Glomerular endothelial cell (primary cell): Measurements from ENCODE around the gene SH3PXD2A. TPM values are rescaled to one million over a fixed set of nuclear protein-coding genes. Genes with fewer than 3 reads are reported as not detected.

Experiments used
- DNase-seq: peaks from one replicate; pipeline ENCODE4 v3.0.0-alpha.2; 2011; ENCODE audit warnings: low read depth, low spot score; ENCODE audit errors: extremely low read depth
- total RNA-seq: library from RNA; depleted of rRNA; stranded (reverse); fragments of >200 nt; gene quantifications from 2 replicates; pipeline ENCODE4 v1.2.3, GENCODE V29; 2015

Gene SH3PXD2A
- total RNA-seq, 1 donor from 2014 or later = 24.9 TPM

DNA sequence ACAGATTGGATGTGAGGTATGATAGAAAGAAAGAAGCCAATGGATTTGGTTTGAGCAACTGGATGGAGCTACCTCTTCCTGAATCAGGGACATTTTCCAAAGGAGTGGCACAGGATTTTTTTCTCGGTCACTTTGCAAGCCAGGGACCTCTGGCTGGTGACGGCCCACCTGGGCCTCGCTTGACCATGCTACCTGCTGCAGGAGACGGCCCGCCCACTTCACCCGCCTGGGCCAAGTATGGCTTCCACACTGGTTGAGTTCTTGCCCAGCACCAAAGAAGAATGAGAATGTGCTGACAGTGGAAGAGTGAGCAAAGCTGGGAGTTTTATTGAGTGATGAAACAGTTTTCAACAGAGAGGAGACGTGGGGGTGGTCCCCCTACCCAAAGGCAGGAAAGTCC lies 24.5 kb upstream of the SH3PXD2A start:
- DNase-seq = no peak

DNA sequence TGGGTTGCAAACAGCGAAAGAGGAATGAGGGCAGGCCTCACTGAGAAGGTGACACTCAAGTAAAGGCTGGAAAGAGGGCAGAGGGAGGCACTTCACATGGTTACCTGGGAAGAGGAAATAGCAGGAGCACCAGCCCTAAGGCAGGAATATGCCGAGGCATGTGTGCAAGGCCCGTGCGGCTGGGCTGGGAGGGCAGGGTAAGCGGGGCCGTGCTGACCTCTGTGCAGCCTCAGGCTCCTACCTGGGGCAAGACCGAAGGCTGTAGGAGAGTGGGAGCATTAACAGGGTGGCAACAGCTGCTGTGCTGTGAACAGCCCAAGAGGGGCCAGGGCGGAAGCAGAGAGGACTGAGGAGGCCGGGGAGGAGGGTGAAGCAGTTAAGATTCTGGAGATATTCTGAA lies 24.0 kb upstream of the SH3PXD2A start:
- DNase-seq = no peak

DNA sequence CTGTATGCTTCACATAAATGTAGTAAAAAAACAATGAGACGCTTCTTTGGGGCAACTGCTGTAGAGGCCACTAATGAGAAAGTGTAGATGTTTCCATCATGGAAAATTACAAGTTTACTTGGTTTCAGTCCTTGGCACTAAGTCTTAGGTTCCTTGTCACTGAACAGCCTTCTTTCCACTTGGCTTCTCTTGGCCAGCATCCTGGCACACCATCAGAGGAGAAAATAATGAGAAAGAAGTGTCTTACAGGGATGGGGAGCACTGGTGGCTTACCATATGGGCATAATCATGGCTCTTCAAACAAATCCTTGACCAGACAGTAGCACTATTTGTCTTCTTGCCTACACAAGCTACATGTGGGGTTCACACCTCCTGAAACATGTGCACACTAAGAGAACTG lies 22.5 kb upstream of the SH3PXD2A start:
- no peak for DNase-seq

DNA sequence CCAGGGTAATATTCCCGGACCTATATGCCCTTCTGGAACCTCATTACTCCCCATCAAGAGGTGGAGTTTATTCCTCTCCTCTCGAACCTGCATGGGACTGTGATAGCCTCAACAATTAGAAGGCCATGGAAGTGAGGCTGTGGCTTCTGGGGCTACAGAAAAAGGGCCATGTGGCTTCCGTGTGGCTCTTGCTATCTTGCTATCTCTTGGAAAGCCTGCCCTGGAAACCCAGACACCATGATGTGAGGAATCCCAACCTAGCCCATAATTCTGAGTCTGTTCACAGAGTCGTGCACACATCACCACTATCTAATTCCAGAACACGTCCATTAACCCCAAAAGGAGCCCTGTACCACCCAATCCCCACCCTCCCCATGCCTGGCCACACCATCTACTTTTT lies 20.8 kb upstream of the SH3PXD2A start:
- no peak for DNase-seq

DNA sequence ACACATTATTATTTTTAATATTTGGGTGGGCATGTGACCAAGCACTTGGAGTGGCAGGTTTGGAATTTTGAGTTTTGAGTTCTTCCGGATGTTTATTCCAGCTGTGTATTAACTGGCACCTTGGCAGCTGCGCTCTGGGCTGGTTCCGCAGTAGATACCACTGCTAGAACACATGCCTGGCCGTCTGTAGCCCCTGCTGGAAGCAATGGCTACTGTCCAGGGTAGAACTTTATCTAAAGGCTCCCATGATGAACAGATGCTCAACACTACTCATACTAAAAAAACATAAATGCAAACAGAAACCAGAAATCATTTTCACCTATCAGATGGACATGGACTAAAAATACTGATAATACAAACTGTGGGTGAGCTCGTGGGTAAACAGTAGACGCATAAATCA lies 19.4 kb upstream of the SH3PXD2A start:
- no peak for DNase-seq

DNA sequence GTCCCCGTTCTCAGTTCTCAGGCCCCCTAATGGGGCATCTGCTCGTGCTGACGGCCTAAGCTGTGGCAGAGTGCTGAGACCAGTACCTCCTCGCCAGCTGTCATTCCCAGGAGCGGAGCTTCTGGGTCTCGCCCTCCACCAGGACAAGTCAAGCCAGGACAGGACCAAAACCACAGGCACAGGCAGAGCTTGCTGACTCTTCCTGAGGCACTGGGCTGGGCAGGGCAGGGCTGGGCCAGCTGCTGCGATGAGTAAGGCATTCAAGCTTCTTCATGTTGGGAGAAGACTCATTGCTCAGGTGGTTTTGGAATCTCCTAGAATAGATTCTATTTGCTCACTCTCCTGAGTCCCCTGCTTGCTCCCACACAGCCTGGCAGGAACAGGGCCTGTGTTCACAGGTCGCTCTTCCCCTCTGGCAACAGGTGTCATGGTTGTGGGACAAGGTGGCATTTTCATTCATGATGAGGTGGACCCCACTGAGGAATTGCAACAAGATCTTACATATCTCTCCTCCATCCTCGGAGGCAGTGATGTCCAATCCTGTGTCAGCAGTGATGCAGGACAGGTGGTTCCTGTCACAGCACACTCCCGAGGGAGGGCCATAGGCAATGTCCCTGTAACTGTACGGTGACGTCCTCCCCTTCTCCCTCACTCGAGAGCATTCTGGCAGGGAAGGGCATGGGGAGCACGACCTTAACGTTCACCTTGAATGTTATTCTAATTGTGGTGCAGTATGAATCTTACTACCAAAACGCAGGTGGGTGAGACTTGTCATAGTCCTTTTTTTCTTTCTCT lies 17.0 kb upstream of the SH3PXD2A start:
- no peak for DNase-seq

DNA sequence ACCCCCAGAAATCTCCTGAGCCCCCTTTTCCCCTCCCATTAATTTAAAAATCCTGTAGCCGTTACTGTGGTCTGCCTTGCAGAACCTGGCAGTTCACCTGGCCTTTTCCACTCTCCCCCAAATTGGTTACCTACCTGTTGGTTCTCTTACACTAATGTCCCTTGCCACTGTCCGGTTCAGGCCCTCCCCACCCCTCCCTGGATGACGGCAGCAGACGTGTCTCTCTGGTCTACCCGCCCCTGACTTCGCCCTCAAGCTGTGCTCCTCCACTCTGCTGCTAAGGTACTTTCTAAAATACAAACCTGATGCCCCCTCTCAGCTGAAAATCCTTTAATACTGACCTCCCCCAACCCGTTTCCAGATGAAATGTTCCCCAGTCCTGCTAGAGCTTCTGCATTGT lies 15.6 kb upstream of the SH3PXD2A start:
- DNase-seq = no peak

DNA sequence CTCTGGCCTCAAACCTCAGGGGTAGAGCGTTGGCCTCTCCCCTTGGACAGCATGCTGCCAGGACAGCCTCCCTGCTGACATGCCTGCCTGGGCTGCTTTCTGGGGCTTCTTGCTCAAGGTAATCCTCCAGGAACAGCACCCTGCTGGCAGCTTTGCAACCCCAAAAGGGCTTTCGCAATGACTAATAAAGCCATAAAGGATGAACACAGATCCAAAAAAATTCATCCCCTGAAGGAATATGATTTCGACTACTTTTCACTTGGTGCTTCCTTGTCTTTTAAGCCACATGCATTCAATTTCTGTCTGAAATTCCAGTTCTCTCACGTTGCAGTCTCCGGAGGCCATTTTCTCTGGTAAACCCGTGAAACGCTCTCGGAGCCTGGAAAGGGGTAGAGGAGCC lies 15.1 kb upstream of the SH3PXD2A start:
- DNase-seq = no peak

DNA sequence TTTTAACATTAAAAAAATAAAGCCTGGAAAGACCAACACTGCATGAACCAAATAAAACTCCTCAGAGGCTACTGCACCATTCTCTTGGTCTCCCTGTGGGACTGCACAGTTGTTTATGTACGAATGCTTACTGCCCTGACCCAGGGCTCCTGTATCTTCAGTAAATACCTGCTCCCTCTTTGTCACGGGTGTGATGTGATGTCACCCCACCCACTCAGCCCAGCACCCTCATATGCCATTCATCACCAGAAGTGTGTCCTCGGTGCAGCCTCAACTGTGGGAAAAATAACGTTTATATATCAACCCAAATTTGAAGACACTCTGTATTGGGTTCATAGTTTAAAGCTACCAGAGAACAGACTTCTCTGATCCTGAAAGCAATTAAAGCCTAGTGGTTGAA lies 14.0 kb upstream of the SH3PXD2A start:
- no peak for DNase-seq

DNA sequence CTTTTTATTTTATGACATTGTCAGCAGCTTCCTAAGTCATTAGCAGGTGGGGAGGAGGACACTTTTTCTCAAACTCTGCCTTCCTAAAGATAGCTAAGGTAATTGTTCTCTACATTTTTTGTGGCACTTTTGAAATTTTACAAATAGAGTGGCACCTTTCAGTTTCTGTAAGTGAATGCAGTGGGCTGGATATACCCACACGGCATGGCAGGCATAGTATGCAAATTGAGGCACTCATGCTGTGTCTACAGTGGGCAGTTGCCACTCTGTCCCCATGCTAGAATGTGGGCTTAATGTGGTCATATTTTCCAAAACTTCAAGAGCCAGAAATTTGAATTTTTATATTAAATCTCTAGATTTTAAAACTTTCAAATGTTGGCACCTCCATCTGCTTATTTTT lies 12.8 kb upstream of the SH3PXD2A start:
- no peak for DNase-seq

DNA sequence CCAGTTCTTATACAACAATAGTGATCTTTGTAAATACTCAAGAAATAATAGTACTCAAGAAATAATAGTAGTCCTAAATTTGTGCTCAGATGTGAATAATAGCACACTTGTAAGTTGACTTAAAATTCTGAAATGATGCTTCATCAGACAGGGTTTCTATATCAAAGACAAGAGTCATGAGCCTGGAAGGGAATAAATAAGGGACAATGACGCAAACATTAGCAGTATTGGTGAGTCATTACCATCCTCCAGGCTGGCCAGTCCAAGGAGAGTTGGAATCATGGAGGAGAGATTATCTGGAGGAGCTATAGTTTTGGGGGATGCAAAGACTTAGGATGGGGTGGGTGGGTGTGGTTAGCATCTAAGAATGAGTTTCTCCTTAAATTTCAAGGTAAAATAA lies 6.1 kb upstream of the SH3PXD2A start:
- DNase-seq = no peak

DNA sequence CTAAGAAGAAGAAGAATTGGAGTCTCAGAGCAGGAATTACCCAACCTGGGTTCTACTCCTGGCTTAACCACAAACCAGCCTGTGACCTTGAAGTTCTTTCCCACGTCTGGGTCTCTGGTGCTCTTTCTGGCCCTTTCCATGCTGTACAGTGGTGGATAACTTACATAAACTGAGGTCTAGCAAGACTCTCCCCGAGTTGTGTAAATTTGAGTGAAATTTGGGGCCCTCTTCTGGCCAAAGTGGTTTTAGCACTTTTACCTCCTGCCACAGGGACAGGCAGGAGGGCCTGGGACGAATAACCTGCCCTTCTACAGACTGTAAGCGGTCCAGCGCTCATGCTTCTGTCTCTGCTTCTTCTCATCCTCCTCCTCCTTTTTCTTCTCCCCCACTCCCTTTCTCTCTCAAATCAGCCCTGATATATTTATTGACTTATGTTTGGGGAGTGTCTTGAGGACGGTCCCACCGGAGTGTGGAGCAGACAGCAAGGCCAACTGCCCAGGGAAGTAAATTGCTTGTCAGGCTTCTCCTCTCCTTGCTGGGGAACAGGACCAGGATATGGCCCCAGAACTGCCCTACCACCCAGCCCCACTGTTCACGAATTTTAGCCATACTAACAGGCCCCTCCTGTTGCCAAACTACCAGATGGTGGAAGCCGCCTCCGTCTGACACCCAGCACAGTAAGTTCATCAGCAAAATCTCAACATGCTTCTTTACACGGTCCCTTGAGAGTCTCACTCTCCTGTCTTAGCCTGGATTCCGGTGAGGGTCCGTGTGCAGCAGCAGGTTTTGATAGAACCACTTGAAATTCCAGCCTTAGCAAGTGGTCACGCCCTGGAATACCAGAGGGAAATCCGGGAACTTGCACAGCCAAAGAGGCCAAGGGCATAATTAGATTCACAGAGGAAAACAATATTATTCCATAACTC lies 4.0 kb upstream of the SH3PXD2A start:
- no peak for DNase-seq

DNA sequence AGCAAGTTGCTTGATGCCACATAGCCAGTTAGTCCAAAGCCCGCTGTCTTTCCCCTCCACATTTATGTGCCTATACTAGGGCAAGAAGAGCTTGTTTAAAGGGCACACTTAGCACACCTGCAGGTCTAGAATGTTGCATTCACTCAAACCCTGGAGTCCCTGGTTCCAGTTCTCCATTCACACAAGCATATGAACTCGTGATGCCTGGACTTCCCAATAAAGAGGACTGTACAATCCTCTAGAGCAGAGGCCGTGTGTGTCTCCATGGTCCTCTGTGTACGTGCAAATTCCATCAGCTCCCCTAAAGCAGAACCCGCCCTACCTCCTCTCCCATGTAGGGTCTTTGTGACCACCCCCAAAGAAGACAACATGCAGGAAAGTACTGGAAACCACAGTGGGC lies 3.0 kb upstream of the SH3PXD2A start:
- no peak for DNase-seq

DNA sequence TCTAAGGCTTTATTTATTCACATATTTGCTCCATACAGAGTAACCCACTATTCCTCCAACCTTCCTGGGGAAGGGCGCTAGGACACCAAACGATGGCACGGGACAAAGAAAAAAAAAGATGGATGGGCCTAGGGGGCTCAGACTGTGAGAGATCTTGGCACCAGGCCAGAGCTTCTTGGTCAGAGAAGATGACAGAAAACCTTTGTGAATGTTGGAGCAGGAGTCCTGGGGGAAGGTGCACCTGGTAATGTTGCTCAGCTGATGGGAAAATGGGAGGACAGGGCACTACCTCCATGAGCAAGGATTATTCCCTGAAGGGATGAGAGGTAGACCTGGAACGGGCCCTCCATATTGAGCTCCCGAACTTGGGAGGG lies 1.4 kb upstream of the SH3PXD2A start:
- DNase-seq = no peak

DNA sequence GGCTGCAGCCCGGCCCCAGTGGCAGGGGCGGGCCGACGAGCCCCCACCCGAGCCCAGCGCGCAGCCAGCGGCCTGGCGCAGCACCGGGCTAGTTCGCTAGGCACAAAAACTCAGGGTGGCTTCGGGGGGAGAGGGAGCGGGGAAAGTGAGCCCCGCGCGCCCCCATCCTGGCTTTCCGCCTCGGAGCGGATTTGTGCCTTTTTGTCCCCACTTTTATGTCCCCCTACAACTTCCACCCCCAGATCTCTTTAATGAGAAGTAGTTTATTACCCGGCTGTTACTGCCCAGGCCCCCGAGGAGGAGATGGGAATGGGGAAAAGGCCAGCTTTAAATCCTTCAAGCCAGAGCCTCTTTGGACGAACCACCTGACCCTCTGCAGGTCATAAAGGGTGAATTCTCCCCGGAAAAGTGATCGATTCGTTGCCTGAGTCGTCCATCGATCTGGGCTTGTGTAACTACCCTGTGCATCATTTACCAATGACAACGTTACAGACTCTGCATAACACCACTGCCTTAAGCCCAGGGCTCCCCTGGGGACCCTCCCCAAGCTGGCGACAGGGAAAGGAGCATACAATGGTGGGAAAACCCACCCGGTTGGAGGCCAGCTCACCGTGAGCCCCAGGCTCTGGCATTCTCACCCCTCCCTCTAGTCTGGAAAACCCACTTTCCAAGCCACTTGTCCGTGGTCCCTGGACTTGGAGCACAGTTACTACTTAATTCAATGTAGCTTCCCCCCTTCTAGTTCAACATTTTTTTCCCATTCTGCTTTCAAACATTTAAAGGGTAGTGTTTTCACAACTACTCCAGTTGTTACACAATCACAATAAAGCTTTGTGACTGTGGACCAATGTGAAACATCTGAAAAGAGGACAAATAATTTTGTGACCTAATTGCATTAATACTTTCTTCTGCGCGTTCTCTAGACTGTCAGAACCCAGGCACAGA lies 748 bp upstream of the SH3PXD2A start:
- no peak for DNase-seq

DNA sequence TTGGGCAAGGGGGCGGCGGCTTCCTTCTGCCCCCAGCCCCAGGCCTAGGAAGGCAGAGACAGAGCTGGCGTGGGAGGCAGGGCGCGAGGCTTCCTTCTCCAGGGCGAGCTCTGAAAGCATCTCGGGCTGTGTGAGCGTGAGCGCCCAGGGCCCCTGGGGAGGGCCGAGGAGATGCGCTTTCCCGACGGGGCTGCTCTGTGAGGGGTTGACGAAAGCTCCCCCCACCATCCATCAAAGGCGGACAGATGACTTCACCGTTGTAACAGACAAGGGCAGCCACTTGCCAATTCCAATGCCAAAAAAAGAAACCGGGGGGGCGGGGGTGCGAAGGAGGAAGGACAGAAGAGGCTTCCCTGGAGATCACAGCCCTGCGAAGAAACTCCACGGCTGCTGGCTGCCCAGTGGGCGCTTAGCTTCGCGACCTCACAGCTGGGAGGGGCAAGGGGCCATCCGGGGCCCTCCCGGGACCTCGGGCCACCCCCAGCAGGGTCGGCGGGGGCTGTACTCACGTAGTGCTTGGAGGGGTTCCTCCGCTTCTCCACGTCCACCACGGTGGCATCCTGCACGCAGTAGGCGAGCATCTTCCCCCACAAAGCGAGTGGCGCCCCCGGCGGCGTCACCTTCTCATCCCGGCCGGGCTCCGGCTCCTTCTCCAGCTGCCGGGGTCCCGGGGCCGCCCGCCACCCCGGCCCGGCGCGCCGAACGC lies 537 bp downstream of the SH3PXD2A start:
- no peak for DNase-seq

DNA sequence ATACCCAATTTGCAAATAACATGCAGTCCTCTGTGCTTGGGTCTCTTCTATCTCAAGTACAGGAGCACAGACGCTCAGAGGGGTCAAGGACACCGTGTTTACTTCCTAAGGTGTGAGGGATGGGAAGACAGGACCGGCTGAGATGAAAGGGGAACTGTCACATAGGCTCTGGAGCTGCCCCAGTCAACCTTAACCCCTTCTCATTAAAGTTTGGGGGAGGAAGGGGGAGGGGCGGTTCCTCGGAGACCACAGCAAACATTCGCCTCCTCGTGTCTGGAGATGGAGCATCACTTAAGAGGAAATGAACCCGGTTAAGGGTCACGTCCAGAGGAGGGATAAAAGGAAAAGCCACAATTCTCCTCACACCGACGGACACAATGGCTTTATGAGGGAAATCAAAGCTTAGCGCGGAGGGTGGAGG lies 1.1 kb downstream of the SH3PXD2A start:
- DNase-seq = no peak

DNA sequence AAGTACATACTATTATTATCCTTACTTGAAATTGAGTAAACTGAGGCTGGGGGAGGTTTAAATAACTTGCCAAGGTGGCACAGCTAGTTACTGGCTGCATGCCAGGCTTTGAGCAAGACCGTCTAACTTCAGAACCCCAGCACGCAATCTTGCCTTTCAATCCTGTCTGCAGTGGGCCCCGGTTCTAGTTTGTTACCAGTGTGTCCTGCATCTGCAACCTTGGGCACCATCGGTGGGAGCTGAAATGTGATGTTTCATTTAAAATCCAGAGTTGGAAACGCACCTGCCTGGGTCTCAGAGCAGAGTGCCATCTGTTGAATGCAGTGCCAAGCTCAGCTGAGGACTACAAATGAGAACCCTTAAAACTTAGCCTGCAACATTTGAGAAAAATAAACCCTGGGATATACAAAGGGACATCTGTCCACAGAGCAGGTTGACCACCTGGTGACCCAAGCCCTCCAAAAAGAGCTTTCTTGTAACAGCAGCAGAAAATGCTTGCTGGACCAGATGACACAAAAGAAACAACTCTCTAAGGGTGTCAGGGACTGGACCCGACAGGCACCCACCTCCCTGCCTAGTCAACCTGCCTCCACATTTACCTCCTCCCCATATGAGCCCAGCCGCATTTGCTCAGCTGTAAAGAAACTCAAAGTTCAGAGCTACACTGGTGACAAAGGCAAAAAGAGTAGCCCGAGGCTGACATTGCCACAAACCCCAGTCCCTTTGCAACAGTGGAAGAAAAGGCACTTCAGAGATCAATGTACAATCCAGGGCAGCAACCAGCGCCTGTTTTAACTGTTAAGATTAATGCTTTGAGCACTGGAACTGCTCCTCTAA lies 1.7 kb downstream of the SH3PXD2A start:
- DNase-seq = no peak

DNA sequence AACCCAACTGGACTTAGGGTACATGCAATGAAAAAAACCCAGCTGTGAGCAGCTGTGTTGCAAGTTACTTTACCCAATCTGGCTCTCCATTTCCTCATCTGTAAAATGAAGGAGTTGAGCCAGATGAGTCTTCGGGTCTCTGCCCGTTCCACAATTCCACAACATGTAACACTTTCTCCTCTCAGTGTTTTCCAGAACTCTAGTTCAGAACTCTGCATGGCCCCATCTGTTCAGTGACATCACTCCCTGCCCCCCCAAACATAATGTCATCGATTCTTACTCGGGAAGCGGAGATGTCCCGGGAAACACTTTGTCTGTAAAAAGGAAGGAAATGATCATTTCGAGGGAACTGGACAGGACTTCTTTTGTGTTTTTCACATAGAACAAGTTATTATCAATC lies 2.5 kb downstream of the SH3PXD2A start:
- DNase-seq = no peak
